Stimulated activated naive CD4-positive, alpha-beta T cell treated with Interleukin-2 at 50 U/mL for 16 hours (primary cell): ENCODE measurements around the gene HSF2.
"Not testable (repeated sequence)": the region's sequence is repeated elsewhere in the genome, so short reads cannot be mapped to it uniquely, and the experiment has no call there.

Experiments
- DNase-seq: peaks from one replicate; lab custom pipeline; 2025; lab: John Stamatoyannopoulos, UW

HSF2 gene

GRCh38 chr6:122454673-122455072 is 55.2 kb downstream of the HSF2 start:
- DNase-seq = no peak

- not testable (repeated sequence) for DNase-seq
Measured at GRCh38 chr6:122455116-122455515, 55.7 kb downstream of the HSF2 start.

- no peak for DNase-seq
Measured at GRCh38 chr6:122458087-122458486, 58.6 kb downstream of the HSF2 start.

- no peak for DNase-seq
Measured at GRCh38 chr6:122459240-122459639, 59.8 kb downstream of the HSF2 start.

- not testable (repeated sequence) for DNase-seq
Measured at GRCh38 chr6:122459865-122460416, 60.5 kb downstream of the HSF2 start.

- no peak for DNase-seq
Measured at GRCh38 chr6:122461885-122462284, 62.4 kb downstream of the HSF2 start.

GRCh38 chr6:122471107-122472021 is 71.9 kb downstream of the HSF2 start, which contains the start of gene SERINC1:
Gene SERINC1, minus strand, starts transcription at chr6:122471807. Its CDS starts 70 bp downstream, at chr6:122471737.
- DNase-seq = peak; percentile 93

- DNase-seq = no peak
Measured at GRCh38 chr6:122472022-122472340, 72.5 kb downstream of the HSF2 start.

- DNase-seq = no peak
Measured at GRCh38 chr6:122476131-122476530, 76.7 kb downstream of the HSF2 start.

- DNase-seq = no peak
Measured at GRCh38 chr6:122482750-122483080, 83.3 kb downstream of the HSF2 start.
